ENCODE measurements around the gene IKZF1.

- TF ChIP-seq CTCF (IDR thresholded peaks at IDR 0.05 in 8 of 11, conservative IDR thresholded peaks at IDR 0.05 in 3 of 11) (no peak), POLR2AphosphoS5 (IDR thresholded peaks at IDR 0.05) (no peak), POLR2A (IDR thresholded peaks at IDR 0.05) (no peak)
Observed at GRCh38 chr7:50305583-50306493, 1.3 kb downstream of the IKZF1 start.
